Measurements from ENCODE around the gene CEMIP2.
"Not testable (repeated sequence)": the region's sequence is repeated elsewhere in the genome, so short reads cannot be mapped to it uniquely, and the experiment has no call there.

The CEMIP2 gene

DNA sequence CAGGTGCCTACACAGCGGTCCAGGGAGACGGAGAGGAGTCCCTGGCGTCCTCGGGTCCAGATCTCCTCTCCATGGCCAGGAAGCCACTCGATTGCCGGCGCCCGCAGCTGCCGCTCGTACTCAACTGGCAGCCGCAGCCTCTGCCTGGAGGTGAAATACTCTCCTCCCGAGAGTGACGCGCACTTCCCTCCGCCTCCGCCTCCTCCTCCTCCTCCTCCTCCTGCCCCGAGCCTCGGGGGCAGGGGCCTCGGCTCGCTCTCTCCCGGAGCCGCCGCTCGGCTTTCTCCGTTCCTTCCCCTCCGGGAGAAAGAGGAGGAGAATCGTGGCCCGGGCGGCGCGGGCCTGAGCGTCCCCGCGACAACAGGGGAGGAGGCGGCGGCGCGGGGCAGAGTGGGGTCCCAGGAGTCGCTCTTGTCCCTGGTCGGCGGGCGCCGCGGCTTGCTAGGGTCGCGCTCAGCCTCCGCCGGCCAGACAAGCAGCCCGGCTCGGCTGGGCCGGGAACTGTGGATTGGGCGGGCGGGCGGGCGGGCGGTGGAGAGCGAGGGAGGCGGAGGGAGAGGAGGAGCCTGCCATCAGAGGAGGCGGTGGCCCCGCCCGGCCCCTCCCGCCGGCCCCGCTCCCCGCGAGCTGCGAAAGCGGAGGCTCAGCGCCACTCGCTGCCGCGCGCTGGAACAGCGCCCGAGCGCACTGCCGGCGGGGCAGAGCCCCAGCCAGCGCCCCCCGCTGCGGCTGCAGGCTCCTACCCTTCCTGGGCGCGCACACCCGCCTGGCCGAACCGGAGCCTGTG is at the start of gene CEMIP2:
CEMIP2 (minus strand) TSS at position 126 of the 787 bp plus-strand sequence. CDS start 18,140 bp downstream, outside the sequence.
- DNase-seq (ENCODE audit: low read depth), result peak; percentile 80

DNA sequence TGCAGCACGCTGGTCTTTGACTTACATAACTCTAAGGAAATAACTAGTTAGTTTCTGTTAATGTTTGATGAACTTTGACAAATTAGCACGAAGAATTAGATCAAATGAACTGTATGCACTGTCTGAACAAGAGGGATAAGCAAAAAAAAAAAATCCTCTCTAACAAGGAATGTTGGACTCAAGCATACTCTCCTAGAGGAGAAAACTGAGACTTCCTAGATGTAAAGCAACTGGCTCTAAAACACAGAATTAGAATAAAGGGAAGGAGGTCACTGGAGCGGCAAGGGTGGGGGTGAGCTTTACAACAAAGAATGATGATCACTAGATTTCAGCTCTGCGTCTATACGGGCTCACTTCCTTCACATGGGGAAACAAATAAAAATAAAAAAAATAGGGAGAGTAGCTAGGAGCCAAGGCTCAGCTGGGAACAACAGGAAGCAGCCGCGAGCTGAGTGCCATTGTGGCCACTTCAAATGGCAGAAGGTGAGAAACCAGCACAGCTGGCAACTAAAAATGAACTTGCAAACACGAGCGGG is 48.7 kb upstream of the CEMIP2 start:
- DNase-seq (ENCODE audit: low read depth), result no peak

GRCh38 chr9:71814815-71815214 is 46.5 kb upstream of the CEMIP2 start:
- DNase-seq (ENCODE audit: low read depth), result no peak

GRCh38 chr9:71814226-71814625 is 45.9 kb upstream of the CEMIP2 start:
- DNase-seq (ENCODE audit: low read depth), result no peak

DNA sequence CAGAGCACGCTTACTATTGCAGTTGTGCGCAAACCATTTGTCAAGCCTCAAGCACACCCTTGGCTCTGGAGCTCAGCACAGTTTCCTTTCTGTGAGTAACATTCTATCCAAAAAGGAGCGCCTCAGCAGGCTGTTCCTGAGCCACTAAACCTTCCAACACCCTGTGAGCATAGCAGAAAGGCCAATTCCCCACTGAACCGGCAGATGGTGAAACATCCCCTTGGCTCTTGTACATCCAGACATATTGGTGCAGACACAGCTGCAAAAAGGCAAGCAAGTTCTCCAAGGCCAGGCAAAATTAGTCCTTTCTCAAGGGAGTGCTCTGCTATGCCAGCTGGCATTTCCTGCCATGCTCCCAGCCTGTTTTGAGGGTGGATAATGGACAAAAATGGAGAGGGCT is 44.1 kb upstream of the CEMIP2 start:
- DNase-seq (ENCODE audit: low read depth), result no peak

DNA sequence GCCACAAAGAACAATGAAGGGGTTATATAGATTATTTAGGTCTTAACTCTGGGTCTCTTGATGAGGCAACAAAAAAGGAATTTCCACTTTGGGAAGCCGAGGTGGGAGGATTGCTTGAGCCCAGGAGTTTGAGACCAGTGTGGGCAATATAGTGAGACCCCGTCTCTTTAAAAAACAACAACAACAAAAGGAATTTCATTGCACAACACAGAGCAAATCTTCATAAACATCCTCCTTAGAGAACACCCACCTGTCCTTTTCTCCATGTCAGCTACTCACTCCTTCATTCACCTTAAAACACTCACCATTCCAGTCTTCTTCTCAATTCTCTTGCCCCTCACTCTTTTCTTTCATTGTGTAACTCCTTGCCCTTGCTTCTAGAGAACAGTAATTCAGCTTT is 39.8 kb upstream of the CEMIP2 start:
- no peak for DNase-seq (ENCODE audit: low read depth)

DNA sequence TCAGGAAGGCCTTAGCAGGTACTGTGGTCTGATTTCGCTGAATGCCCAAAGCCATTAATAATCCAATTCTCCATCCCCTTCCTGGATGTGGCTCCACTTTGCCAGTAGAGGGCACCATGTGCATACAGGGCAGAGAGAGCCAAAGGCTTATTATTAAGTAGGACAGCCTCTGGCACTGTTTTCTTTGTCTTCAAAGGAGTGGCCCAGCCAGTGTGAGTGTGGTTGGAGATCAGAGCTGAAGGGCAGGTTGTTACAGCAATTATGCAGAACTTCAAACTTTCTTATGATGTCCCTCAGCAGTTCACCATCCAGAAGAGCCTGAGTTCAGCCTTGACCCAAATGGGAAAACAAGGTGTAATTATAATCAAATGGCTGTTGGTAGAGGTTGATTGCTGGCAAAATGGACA is 38.6 kb upstream of the CEMIP2 start:
- DNase-seq (ENCODE audit: low read depth), result peak; percentile 45

- DNase-seq (ENCODE audit: low read depth), result not testable (repeated sequence)
Observed at GRCh38 chr9:71805096-71805495, 36.8 kb upstream of the CEMIP2 start.

DNA sequence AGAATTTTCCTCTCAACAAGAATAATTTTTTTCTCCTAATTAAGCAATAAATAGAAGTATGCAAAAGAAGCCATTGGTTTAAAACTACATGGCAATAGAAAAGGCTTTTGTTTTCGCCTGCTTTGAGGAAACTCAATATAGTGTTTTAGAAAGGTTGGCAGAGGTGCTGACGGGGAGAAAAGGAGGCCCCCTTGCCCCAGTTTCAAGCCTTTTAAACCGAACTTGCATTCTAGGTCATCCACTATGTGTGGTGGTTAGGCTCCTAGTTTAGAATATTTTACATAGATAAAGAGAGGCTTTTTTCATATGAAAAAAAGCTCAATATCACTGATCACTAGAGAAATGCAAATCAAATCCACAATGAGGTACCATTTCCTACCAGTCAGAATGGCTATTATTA is 33.5 kb upstream of the CEMIP2 start:
- no peak for DNase-seq (ENCODE audit: low read depth)

GRCh38 chr9:71797266-71797665 is 29.0 kb upstream of the CEMIP2 start:
- DNase-seq (ENCODE audit: low read depth), result no peak

DNA sequence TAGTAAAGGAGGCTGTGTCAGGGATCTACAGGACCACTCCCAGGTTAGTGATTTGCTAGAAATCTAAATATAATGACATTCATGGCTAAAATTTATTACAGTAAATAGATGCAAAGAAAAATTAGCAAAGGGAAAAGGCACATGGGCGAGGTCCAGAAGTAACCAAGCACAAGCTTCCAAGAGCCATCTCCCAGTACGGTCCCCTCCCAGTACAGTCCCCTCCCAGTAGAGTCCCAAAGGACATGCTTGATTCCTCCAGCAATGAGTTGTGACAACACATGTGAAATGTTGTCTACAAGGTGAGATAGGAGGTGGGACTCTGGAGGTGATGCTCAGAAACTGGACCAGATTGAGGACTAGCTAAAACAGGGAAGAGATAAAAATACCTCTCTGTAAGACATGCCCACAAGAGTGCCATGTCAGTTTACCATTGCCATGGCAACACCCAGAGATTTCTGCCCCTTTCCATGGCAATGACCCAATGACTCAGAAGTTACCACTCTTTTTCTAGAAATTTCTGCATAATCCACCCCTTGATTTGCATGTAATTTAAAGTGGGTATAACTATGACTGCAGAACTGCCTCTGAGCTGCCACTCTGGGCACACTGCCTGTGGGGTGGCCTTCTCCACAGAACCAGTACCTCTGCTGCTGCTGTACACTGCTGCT is 27.9 kb upstream of the CEMIP2 start:
- no peak for DNase-seq (ENCODE audit: low read depth)

DNA sequence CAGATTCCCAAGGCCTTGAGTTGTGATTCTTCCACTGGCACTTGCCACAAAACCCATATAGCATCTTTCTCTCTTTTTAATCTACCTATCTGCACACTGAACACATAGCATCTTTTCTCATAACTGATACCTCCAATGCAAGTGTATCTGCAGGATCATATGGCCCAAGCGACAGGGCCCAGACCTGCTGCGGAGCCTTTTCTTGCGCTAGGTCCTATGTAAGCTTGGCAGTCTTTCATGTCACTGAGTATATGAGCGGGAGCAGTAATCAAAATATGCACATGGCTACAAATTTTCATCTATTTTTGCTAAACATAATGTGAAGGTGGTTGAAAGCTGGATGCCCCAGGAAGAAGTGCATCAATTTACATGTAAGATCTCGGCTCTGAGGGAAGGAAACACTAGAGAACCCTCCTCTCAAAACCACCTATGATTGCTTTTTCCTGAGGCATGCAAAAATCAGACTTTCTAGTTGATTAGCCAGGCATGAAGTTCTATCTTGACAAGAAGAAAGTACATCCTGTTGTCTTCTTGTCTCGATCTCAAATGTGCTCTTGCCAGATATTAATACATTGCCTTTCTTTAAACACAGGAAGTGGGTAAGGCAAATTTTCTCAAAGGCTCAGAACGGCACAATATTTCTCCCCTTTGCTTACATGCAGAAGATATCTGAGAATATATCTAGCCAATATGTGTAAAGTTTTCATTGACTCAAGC is 26.9 kb upstream of the CEMIP2 start:
- DNase-seq (ENCODE audit: low read depth), result no peak

GRCh38 chr9:71793386-71794105 is 25.2 kb upstream of the CEMIP2 start:
- no peak for DNase-seq (ENCODE audit: low read depth)

- no peak for DNase-seq (ENCODE audit: low read depth)
Observed at GRCh38 chr9:71791875-71792274, 23.6 kb upstream of the CEMIP2 start.

- no peak for DNase-seq (ENCODE audit: low read depth)
Observed at GRCh38 chr9:71790296-71790695, 22.0 kb upstream of the CEMIP2 start.

DNA sequence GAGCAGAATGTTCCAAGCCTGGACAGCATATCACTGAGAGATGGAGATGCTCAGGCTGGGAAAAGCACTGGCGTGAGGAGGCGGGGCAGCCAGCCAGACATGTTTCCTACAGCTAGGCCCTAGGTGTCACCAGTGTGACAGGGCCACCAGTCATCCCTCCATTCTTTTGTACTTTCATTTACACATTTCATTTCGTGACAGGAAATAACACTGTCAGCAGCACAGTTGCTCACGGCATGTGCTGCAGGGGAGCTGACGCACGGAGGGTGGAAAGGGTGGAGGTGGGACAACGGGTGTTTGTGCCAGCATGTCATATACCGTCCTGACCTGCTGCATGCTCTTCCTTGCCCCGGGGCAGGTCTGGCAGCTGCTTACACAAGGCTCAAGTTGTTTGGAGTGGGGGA is 14.8 kb upstream of the CEMIP2 start:
- peak; percentile 69 for DNase-seq (ENCODE audit: low read depth)

DNA sequence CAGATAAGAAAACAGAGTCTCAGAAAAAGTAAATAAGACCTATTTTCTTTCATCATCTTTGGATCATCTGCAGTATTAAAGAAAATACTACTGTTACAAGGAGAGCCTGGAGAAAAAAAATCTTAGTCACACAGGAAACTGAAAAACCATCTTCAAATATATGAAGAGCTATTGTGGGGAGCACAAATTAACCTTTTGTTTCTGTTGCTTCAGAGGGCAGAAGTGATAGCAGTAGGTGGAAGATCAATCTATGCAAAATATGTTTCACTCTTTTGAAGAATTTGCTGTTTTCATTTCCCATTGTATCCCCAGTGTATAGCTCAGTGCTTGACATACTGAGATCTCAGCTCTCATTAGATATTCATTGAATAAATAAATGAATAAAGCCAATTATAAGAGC is 13.1 kb upstream of the CEMIP2 start:
- DNase-seq (ENCODE audit: low read depth), result no peak

- DNase-seq (ENCODE audit: low read depth), result no peak
Observed at GRCh38 chr9:71780953-71781352, 12.6 kb upstream of the CEMIP2 start.

- DNase-seq (ENCODE audit: low read depth), result no peak
Observed at GRCh38 chr9:71778085-71778484, 9.8 kb upstream of the CEMIP2 start.

GRCh38 chr9:71774920-71775319 is 6.6 kb upstream of the CEMIP2 start:
- no peak for DNase-seq (ENCODE audit: low read depth)

GRCh38 chr9:71772726-71773125 is 4.4 kb upstream of the CEMIP2 start:
- DNase-seq (ENCODE audit: low read depth), result no peak

- DNase-seq (ENCODE audit: low read depth), result no peak
Observed at GRCh38 chr9:71770170-71770569, 1.9 kb upstream of the CEMIP2 start.

All from stimulated activated CD8-positive, alpha-beta memory T cell treated with anti-CD3 and anti-CD28 coated beads, Interleukin-12 subunit alpha, Interleukin-12 subunit beta, amount 100 ng/mL, for 1 hour (primary cell).